GM12864 (cell line): ENCODE measurements around the gene GIGYF2.
"Not testable (repeated sequence)": the region's sequence is repeated elsewhere in the genome, so short reads cannot be mapped to it uniquely, and the experiment has no call there.

Experiments used
- DNase-seq: peaks from one replicate; pipeline ENCODE4 v3.0.0-alpha.2; 2011; ENCODE audit warnings: low read depth
- H3K4me3 ChIP-seq: 2 replicates; pipeline ENCODE4 v1.5.1; 2011; ENCODE audit warnings: mild to moderate bottlenecking, low read depth, low read length, control low read depth
- TF ChIP-seq, protein P1 (sequence below): IDR thresholded peaks from 2 replicates; pipeline ENCODE4 v1.5.1; 2011; ENCODE audit warnings: low read depth, mild to moderate bottlenecking, moderate library complexity, low read length, control low read depth, inconsistent platforms; ENCODE audit errors: missing control alignments

Gene GIGYF2

DNA sequence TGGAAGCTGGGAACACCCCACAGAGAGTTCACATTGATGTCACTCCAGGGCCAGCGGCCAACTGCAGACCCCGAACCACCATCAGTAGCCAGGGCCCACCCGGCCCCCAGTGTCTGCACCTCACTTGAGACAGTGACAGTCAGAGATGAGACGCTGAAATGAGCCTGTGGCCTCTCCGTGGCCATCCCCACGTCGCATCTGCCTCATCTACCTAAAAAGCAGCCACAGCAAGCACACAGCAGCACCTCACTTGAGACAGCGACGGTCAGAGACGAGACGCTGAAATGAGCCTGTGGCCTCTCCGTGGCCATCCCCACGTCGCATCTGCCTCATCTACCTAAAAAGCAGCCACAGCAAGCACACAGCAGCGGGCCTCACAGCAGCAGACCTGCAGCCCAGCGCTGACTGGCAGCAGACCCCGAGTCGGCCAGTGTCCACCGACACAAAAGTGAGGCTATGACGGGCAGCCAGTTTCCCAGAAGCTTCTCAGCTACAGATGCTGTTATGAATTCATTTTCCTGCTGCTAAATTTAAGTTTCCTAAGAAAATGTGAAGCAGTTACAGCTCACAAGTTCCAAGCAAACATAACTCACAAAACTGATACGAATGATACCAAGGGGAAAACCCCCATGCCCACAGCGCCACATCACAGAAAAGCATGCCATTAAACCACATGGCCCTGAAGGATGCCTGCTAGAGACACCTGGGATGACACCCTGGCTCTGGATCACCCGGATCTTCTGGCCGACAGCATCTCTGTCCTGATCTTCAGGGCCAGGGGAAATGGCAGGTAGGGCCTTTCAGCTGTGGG, 200.7 kb downstream of the GIGYF2 start:
- H3K4me3 ChIP-seq: no peak overlapping the region
- no peak for DNase-seq
- TF ChIP-seq, protein P1, sequence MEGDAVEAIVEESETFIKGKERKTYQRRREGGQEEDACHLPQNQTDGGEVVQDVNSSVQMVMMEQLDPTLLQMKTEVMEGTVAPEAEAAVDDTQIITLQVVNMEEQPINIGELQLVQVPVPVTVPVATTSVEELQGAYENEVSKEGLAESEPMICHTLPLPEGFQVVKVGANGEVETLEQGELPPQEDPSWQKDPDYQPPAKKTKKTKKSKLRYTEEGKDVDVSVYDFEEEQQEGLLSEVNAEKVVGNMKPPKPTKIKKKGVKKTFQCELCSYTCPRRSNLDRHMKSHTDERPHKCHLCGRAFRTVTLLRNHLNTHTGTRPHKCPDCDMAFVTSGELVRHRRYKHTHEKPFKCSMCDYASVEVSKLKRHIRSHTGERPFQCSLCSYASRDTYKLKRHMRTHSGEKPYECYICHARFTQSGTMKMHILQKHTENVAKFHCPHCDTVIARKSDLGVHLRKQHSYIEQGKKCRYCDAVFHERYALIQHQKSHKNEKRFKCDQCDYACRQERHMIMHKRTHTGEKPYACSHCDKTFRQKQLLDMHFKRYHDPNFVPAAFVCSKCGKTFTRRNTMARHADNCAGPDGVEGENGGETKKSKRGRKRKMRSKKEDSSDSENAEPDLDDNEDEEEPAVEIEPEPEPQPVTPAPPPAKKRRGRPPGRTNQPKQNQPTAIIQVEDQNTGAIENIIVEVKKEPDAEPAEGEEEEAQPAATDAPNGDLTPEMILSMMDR: no peak

DNA sequence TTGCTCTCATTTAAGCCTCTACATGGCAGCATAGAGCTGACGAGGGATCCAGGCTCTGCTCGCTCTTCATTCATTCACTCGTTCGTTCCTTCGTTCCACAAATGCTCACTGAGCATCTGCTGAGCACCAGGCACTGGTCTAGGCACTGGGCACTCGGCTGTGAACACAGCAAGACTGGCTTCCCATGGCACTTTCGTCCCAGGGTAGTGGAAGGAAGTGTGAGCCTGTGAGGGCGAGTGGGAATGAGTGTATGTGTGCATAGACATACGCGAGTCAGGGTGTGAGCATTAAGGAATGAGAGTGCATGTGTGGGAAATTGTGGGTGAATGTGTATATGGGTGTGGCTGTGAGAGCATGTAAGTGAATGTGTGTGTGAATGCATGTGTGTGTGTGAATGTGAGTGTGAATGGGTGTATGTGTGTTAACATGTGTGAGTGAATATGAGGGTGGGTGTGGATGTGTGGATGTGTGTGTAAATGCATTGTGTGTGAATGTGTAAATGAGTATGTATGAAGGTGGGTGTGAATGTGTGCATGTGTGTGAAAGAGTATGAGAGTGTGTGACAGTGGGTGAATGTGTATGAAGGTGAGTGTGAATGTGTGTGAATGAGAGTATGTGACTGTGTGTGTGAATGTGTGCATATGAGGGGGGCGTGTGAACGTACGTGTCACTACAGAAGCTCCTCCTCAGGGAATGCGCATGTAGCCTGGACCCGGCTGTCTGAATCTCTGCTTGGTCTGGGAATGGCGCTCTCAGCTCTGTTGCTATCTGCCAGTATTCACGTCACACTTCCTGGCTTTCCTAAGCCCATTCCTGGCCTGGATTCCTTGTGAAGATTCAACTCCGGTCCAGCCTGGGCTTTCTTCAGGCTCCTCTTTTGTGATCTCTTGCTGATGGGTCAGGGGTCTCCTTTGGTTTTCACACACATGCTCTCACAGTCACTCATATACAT, 201.7 kb downstream of the GIGYF2 start:
- H3K4me3 ChIP-seq: no peak overlapping the region
- TF ChIP-seq, protein P1: no peak
- DNase-seq: no peak

DNA sequence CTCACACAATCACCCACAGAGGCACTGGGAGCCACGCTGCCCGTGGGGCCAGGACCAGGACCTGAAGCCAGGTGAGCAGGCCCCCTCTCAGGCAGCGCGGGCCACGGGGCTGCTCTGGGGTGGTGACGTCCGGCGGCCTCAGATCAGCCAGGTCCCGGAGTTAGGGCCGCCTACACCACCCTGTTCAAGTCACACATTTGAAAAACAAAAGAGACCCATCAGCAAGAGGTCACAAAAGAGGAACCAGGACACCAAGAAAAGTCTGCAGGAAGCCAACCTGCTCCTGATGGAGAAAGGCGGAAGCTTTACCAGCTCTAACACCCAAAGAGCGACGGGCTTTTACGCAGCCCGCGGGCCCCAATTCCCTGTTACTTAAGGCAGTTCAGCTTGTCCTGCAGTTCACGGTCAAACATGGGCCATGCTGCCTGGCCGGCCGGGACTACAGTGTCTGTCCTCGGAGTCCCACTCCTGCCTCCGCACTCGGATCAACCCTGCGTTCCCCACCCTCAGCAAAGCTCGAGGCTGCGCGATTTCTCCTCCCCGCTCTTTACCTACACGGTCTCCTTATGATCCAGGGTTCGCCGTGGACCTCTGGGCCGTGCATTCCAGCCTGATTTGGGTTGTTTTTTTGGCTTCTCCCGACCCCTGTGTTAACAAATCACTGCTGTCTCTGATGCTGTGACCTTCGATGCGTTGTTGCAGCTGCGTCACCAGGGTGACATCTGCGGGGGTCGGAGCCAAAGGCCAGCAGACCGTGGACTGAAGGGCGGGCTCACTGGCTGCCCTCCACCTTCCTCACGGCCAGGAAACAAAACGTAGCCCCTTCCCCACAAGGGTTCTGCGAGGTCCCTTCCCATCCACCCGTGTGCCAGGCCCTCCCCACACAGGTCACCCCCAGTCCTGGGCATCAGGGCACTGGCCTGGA, 203.9 kb downstream of the GIGYF2 start:
- no peak for DNase-seq
- no peak overlapping the region for H3K4me3 ChIP-seq
- TF ChIP-seq, protein P1: no peak

GRCh38 chr2:232901736-232902578, 204.8 kb downstream of the GIGYF2 start:
- DNase-seq: no peak
- TF ChIP-seq, protein P1: no peak
- no peak overlapping the region for H3K4me3 ChIP-seq

- H3K4me3 ChIP-seq: no peak overlapping the region
- TF ChIP-seq, protein P1: no peak
- no peak for DNase-seq
These were observed 206.9 kb downstream of the GIGYF2 start for GRCh38 chr2:232903989-232904388.

DNA sequence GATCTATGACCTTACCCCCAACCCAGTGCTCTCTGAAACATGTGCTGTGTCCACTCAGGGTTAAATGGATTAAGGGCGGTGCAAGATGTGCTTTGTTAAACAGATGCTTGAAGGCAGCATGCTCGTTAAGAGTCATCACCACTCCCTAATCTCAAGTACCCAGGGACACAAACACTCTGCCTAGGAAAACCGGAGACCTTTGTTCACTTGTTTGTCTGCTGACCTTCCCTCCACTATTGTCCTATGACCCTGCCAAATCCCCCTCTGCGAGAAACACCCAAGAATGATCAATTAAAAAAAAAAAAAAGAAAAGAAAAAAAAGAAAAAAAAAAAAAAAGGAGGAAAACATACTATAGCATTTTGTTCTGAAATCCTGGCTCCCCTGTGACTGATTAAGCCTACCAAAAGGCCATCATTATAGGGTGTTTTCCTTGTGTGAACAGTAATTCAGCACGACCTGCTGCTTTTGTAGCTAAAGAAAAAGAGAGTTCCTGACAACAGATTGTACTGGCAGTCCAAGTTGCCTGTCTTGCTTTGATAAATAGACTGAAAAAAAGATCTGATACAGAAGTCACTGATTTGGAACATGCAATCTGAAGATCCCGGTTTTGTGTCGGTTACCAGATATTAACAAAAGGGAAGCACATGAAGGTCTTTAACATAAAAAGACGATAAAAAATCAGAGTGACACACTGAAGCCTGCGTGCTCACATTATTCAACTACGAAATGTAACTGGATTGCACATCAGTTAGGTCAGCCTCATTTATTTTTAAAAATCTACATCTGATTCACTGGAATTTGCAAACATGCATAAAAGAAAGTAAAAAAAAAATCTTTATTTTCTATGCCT, 210.0 kb downstream of the GIGYF2 start:
- DNase-seq, H3K4me3 ChIP-seq: not testable (repeated sequence)

- H3K4me3 ChIP-seq, DNase-seq: not testable (repeated sequence)
These were observed 210.6 kb downstream of the GIGYF2 start for GRCh38 chr2:232907718-232908085.
